Transverse colon (tissue), 4 donors: ENCODE data around the gene SLC30A7. TPM values are rescaled to one million over a fixed set of nuclear protein-coding genes. Genes with fewer than 3 reads are reported as not detected.

Experiments used
- DNase-seq: peaks from one replicate; pipeline ENCODE4 v3.0.0-alpha.2; 2019
- H3K27ac ChIP-seq, 4 donors: fragments of 200-600 bp; sonication (generic); 2 replicates each; pipeline ENCODE4 v1.5.1; 2016 to 2018; ENCODE audit warnings: inconsistent platforms in 4 of 4
- H3K27me3 ChIP-seq: fragments of 200-600 bp; sonication (generic); 2 replicates; pipeline ENCODE4 v1.5.1; 2017; ENCODE audit warnings: inconsistent platforms
- H3K36me3 ChIP-seq, 4 donors: fragments of 200-600 bp; sonication (generic); 2 replicates each; pipeline ENCODE4 v1.5.1; 2017 to 2019; ENCODE audit warnings: inconsistent platforms in 4 of 4
- H3K4me1 ChIP-seq, 4 donors: fragments of 200-600 bp; sonication (generic); 2 replicates each; pipeline ENCODE4 v1.5.1; 2017 to 2020; ENCODE audit warnings: inconsistent platforms in 4 of 4
- H3K4me3 ChIP-seq, 4 donors: fragments of 200-600 bp; sonication (generic); 1 replicate in 1 of 4; 2 replicates in 3 of 4; pipeline versions ENCODE4 v1.5.1 to v1.6.1; 2017 to 2019; ENCODE audit warnings: inconsistent platforms in 4 of 4
- H3K9me3 ChIP-seq, 2 donors: fragments of 200-600 bp; sonication (generic); 2 replicates each; pipeline ENCODE4 v1.5.1; 2017 to 2019; ENCODE audit warnings: inconsistent platforms in 2 of 2
- EP300 ChIP-seq: sonication (generic); formaldehyde crosslinking; IDR thresholded peaks from one replicate; pipeline ENCODE4 v1.6.1; 2017; ENCODE audit warnings: antibody characterized with exemption, low read depth
- POLR2A ChIP-seq: fragments of 450-650 bp; IDR thresholded peaks from one replicate; pipeline ENCODE4 v1.6.1; 2016; ENCODE audit warnings: antibody characterized with exemption, mild to moderate bottlenecking, moderate library complexity
- POLR2AphosphoS5 ChIP-seq, 3 donors: sonication (generic); formaldehyde crosslinking; IDR thresholded peaks; one replicate each; pipeline ENCODE4 v1.6.1; 2016; ENCODE audit warnings: antibody characterized with exemption in 3 of 3
- WGBS, 2 donors: methylation state at CpG; one replicate each; pipeline ENCODE4 v1.1.5; 2018; ENCODE audit warnings: low coverage in 1 of 2; 5-methylcytosine and 5-hydroxymethylcytosine counted together
- in situ Hi-C, 4 donors: fragments of 200-750 bp; cut with MboI; loops; one replicate each; pipeline versions ENCODE4 v1.15.0 to v1.15.1; 2017; ENCODE audit warnings: low sequenced_read_pairs in 3 of 4, low pct_ligation_motif_present in 1 of 4, low pct_unique_long_range_greater_than_20kb in 1 of 4
- intact Hi-C: fragments of 100-400 bp; cut with DNase I; formaldehyde crosslinking; loops from one replicate; pipeline ENCODE4 v1.15.1; 2023; ENCODE audit warnings: low total_unique reads
- total RNA-seq, 4 donors: library from RNA; depleted of rRNA; stranded (reverse); fragments of >200 nt; gene quantifications; one replicate each; pipeline ENCODE4 v1.1.0, GENCODE V29; 2016
- TF ChIP-seq, protein P1 (sequence below), 5 experiments: fragments of 200-600 bp in 3 of 5; fragments of 450-650 bp in 2 of 5; sonication (generic) in 3 of 5; IDR thresholded peaks; 1 replicate in 2 of 5; 2 replicates in 3 of 5; pipeline ENCODE4 v1.5.1; 2016 to 2017; ENCODE audit warnings: antibody characterized with exemption in 5 of 5, inconsistent platforms in 3 of 5, mild to moderate bottlenecking in 2 of 5, moderate library complexity in 1 of 5

SLC30A7 gene
- total RNA-seq, 4 donors from 2014 or later = 10.1 to 22.7 (median 17.5) TPM

DNA sequence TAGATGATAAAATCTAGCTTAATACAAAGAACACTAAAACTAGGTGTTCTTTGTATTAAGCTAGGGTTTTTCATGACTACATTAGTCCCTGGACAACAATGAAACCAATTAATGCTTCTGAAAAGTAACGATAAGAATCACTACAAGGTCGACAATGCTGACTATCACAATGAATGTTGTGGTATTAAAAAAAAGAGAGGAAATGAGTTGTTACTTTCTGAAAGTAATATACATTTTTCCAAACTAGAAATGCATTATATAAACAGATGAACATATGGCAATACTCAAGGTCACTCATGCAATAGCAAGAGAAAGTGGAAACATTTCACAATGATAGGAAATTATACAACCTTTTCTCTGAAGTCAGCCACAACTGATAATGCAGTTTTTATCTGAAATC, 110.7 kb downstream of the SLC30A7 start:
- H3K9me3 ChIP-seq = no peaks in the 10 kb centered on the region
- intact Hi-C loops = no loop called here
- no peak for DNase-seq
- TF ChIP-seq, protein P1, sequence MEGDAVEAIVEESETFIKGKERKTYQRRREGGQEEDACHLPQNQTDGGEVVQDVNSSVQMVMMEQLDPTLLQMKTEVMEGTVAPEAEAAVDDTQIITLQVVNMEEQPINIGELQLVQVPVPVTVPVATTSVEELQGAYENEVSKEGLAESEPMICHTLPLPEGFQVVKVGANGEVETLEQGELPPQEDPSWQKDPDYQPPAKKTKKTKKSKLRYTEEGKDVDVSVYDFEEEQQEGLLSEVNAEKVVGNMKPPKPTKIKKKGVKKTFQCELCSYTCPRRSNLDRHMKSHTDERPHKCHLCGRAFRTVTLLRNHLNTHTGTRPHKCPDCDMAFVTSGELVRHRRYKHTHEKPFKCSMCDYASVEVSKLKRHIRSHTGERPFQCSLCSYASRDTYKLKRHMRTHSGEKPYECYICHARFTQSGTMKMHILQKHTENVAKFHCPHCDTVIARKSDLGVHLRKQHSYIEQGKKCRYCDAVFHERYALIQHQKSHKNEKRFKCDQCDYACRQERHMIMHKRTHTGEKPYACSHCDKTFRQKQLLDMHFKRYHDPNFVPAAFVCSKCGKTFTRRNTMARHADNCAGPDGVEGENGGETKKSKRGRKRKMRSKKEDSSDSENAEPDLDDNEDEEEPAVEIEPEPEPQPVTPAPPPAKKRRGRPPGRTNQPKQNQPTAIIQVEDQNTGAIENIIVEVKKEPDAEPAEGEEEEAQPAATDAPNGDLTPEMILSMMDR (IDR thresholded peaks at IDR 0.05) = no peak
- no peak for TF ChIP-seq POLR2A
- H3K36me3 ChIP-seq = no peaks in the 10 kb centered on the region
- 59 to 60% methylated on average over 2 of the region's 2 CpGs for WGBS, 2 donors
- no peak overlapping the region for H3K4me3 ChIP-seq
- no peak overlapping the region for H3K27ac ChIP-seq
- no peaks in the 10 kb centered on the region for H3K27me3 ChIP-seq
- in situ Hi-C loops = no loop called here
- peaks cover 0 to 20% (median 9%) of the 10 kb centered on the region in 4 donors for H3K4me1 ChIP-seq

DNA sequence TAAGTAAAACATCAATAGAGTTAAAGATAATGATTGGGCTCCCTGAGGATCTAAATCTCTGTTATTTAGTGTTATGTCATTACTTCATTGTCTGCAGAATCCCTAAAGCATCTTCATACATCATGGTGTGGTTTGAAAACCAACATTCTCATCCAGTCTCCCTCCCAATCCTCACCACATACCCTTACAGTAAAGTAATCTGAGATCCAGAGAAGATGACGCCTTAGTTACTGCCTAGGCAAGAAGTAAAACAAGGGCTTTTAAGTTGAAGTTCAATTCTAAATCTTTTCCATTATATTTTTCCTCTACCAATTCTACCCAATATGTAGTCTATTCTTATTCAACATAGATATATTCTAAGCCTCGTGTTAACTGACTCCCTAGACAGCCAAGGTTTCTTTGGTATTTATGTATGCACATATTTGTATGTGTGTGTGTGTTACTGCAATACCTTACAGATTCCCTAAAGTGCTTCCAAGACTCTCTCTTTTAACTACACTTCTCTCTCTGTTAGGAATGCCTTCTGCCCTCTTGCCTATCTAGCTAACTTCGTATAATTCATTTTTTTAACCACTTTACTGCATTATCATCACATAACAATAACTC, 112.4 kb downstream of the SLC30A7 start:
- DNase-seq = no peak
- Histone ChIP-seq H3K36me3 (peaks cover 0 to 2% (median 0%) of the 10 kb centered on the region in 4 donors), H3K27me3 (no peaks in the 10 kb centered on the region), H3K9me3 (no peaks in the 10 kb centered on the region), H3K4me1 (peaks cover 0 to 20% (median 9%) of the 10 kb centered on the region in 4 donors), H3K4me3 (no peak overlapping the region), H3K27ac (no peak overlapping the region)
- WGBS, 2 donors = 93 to 94% methylated on average over 3 of the region's 3 CpGs
- in situ Hi-C loops (no loop called here), intact Hi-C loops (no loop called here)
- TF ChIP-seq EP300 (no peak), POLR2AphosphoS5 (IDR thresholded peaks at IDR 0.05) (no peak), POLR2A (no peak)
- TF ChIP-seq, protein P1 (IDR thresholded peaks at IDR 0.05) = no peak

DNA sequence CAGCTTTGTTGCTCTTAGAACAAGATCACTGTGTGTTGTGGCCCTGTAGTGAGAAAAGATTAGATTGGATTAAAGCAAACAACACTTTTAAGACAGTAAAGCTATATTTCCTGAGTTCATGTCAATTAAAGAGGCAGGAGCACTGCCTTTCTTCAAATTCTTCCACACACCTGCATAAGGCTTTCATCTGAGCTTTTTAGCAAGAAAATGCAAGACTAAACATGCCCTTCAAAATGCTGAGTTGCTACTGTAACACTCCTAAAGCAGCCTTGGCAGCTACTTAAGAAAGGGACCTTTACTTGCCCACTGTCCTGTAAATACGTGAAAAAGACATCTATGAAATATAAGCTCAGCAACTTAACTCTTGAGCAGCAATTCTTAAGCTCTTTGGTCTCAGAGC, 117.9 kb downstream of the SLC30A7 start:
- H3K27me3 ChIP-seq = no peaks in the 10 kb centered on the region
- peaks cover 0 to 2% (median 0%) of the 10 kb centered on the region in 4 donors for H3K36me3 ChIP-seq
- H3K4me1 ChIP-seq = no peaks in the 10 kb centered on the region
- H3K27ac ChIP-seq = no peak overlapping the region
- WGBS, 2 donors = 82 to 88% methylated on average over 1 of the region's 1 CpG
- H3K9me3 ChIP-seq = no peaks in the 10 kb centered on the region
- no peak overlapping the region for H3K4me3 ChIP-seq
- in situ Hi-C loops = no loop called here
- TF ChIP-seq, protein P1 (IDR thresholded peaks at IDR 0.05) = no peak
- TF ChIP-seq EP300 (no peak), POLR2AphosphoS5 (IDR thresholded peaks at IDR 0.05) (no peak), POLR2A (no peak)
- DNase-seq = no peak
- intact Hi-C loops = no loop called here

DNA sequence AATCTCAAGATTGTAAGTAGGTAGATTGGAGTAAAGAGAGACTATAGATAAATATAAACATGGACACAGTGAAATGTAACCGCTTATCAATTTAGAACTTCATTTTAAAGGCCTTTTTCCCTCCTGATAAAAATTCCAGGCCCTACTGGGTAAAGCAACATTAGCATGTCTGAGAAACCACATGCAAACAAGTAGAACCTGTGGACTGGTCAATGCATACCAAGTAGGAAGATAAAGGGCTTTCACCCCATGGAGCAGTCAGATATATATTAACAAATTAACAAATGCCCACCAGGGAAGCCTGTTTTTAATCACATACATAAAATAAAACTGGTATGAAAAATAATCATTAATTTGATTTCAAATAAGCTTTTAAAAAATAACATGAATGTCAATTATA, 121.6 kb downstream of the SLC30A7 start:
- in situ Hi-C loops (no loop called here), intact Hi-C loops (no loop called here)
- Histone ChIP-seq H3K27me3 (no peaks in the 10 kb centered on the region), H3K27ac (no peak overlapping the region), H3K4me1 (no peaks in the 10 kb centered on the region), H3K36me3 (peaks cover 0 to 2% (median 0%) of the 10 kb centered on the region in 4 donors), H3K9me3 (no peaks in the 10 kb centered on the region), H3K4me3 (no peak overlapping the region)
- 98 to 100% methylated on average over 1 of the region's 1 CpG for WGBS, 2 donors
- TF ChIP-seq POLR2AphosphoS5 (IDR thresholded peaks at IDR 0.05) = no peak
- TF ChIP-seq, protein P1 (IDR thresholded peaks at IDR 0.05) = no peak
- TF ChIP-seq EP300 = no peak
- TF ChIP-seq POLR2A = no peak
- no peak for DNase-seq
